Mesendoderm (in vitro differentiated cells): ENCODE data around the gene TEX14.

ENCODE experiments used
- DNase-seq: peaks from one replicate; pipeline ENCODE4 v3.0.0; 2013
- H2AK5ac ChIP-seq: 2 replicates; pipeline ENCODE4 v1.6.1; 2013; ENCODE audit warnings: low read length, inconsistent platforms
- H2BK120ac ChIP-seq: 2 replicates; pipeline ENCODE4 v1.6.1; 2013; ENCODE audit warnings: low read depth, mild to moderate bottlenecking, low read length, moderate library complexity, mixed read lengths
- H2BK15ac ChIP-seq: replicated peaks from 2 replicates; pipeline ENCODE4 v1.6.1; 2013; ENCODE audit warnings: low read depth, mild to moderate bottlenecking, moderate library complexity
- H2BK5ac ChIP-seq: 2 replicates; pipeline ENCODE4 v1.6.1; 2013; ENCODE audit warnings: low read length, inconsistent platforms
- H3K18ac ChIP-seq: 2 replicates; pipeline ENCODE4 v1.6.1; 2013; ENCODE audit warnings: mild to moderate bottlenecking, low read length, mixed read lengths
- H3K23ac ChIP-seq: one replicate; pipeline ENCODE4 v1.6.1; 2013; ENCODE audit warnings: low read length
- H3K27ac ChIP-seq: 2 replicates; pipeline ENCODE4 v1.5.1; 2013; ENCODE audit warnings: low read depth, mild to moderate bottlenecking, inconsistent platforms, low read length, moderate library complexity
- H3K27me3 ChIP-seq: 2 replicates; pipeline ENCODE4 v1.6.1; 2013; ENCODE audit warnings: low read length, control low read depth, mild to moderate bottlenecking, inconsistent platforms; ENCODE audit not compliant: insufficient read depth, poor library complexity
- H3K36me3 ChIP-seq: 2 replicates; pipeline ENCODE4 v1.6.1; 2013; ENCODE audit warnings: low read length, inconsistent platforms; ENCODE audit not compliant: control insufficient read depth, insufficient read depth
- H3K4ac ChIP-seq: one replicate; pipeline ENCODE4 v1.6.1; 2013; ENCODE audit warnings: low read depth, mild to moderate bottlenecking, low read length, moderate library complexity
- H3K4me1 ChIP-seq: 2 replicates; pipeline ENCODE4 v1.6.1; 2013; ENCODE audit warnings: low read depth, low read length, inconsistent platforms; ENCODE audit not compliant: control insufficient read depth
- H3K4me2 ChIP-seq: 2 replicates; pipeline ENCODE4 v1.6.1; 2013; ENCODE audit warnings: low read length
- H3K4me3 ChIP-seq: 2 replicates; pipeline ENCODE4 v1.5.1; 2013; ENCODE audit warnings: mild to moderate bottlenecking, low read length
- H3K56ac ChIP-seq: one replicate; pipeline ENCODE4 v1.6.1; 2013; ENCODE audit warnings: low read length
- H3K79me1 ChIP-seq: 2 replicates; pipeline ENCODE4 v1.6.1; 2013; ENCODE audit warnings: low read length, inconsistent platforms
- H3K79me2 ChIP-seq: 2 replicates; pipeline ENCODE4 v1.6.1; 2013; ENCODE audit warnings: mild to moderate bottlenecking, low read length; ENCODE audit not compliant: control insufficient read depth, insufficient read depth
- H3K9ac ChIP-seq: 2 replicates; pipeline ENCODE4 v1.6.1; 2013; ENCODE audit warnings: low read length, inconsistent platforms
- H4K5ac ChIP-seq: one replicate; pipeline ENCODE4 v1.6.1; 2013; ENCODE audit warnings: low read length
- H4K8ac ChIP-seq: one replicate; pipeline ENCODE4 v1.6.1; 2013; ENCODE audit warnings: low read depth, mild to moderate bottlenecking, control low read depth, low read length, moderate library complexity
- WGBS: extraction: QIAGEN DNeasy Blood & Tissue Kit; methylation state at CpG from one replicate; pipeline ENCODE4 v1.1.7; 2013; ENCODE audit warnings: low lambda C conversion rate, missing lambda C conversion rate; ENCODE audit not compliant: insufficient coverage; ENCODE audit errors: extremely low coverage; 5-methylcytosine and 5-hydroxymethylcytosine counted together

Gene TEX14

GRCh38 chr17:58605470-58605869, 86.4 kb downstream of the TEX14 start:
- no peaks in the 10 kb centered on the region for H3K79me1 ChIP-seq
- no peak overlapping the region for H3K4me2 ChIP-seq
- H3K27me3 ChIP-seq, result no peaks in the 10 kb centered on the region
- no peak overlapping the region for H3K23ac ChIP-seq
- H3K36me3 ChIP-seq, result no peaks in the 10 kb centered on the region
- DNase-seq, result no peak
- H4K5ac ChIP-seq, result no peak overlapping the region
- H2AK5ac ChIP-seq, result no peak overlapping the region
- no peak overlapping the region for H3K4me3 ChIP-seq
- no peak overlapping the region for H3K56ac ChIP-seq
- H3K79me2 ChIP-seq, result no peaks in the 10 kb centered on the region
- no CpG with 5 or more reads among the region's 1 CpG for WGBS
- H2BK120ac ChIP-seq, result no peak overlapping the region
- no peak overlapping the region for H3K27ac ChIP-seq
- no peak overlapping the region for H3K9ac ChIP-seq
- H3K4me1 ChIP-seq, result no peaks in the 10 kb centered on the region
- H3K4ac ChIP-seq, result no peak overlapping the region
- H2BK15ac ChIP-seq, result no peak overlapping the region
- H3K18ac ChIP-seq, result no peak overlapping the region
- H4K8ac ChIP-seq, result no peak overlapping the region
- no peak overlapping the region for H2BK5ac ChIP-seq

DNA sequence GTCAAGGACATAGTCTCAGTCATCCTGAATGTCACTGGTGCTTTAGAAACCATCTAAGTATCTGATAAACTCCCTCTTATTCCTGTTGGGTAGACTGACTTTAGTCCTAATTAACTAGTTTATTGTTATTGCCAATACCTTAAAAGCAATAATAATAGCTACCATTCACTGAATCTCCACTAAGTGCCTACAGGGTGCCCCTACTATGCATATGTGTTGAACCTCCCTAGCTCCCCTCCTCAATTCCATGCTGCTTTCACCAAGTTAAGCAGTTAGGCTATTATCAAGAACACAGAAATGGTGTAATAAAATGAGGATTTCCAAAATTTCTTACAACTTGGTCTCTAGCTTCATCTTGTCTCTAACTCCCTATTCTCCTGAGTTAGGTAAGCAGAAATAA, 89.9 kb downstream of the TEX14 start:
- no peak overlapping the region for H3K4me2 ChIP-seq
- H3K79me1 ChIP-seq, result no peaks in the 10 kb centered on the region

DNA sequence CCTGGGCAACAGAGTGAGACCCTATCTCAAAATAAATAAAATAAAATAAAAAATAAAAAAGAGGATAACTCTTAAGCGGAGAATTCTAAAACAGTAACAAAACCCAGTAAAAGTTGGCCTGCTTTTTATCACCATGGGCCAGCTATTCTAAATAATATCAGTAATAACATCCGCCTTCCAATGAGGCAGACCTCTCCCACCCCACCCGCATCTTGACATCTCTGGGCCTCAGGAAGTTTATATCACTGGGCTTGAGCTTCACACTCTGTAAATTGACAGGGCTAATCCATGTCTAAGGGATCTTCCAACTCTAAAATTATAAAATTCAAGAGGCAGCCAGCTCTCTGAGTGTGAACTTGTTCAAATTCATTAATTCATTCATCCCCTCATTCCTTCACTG, 94.5 kb downstream of the TEX14 start:
- Histone ChIP-seq H3K4ac (no peak overlapping the region), H3K4me2 (no peak overlapping the region), H4K5ac (no peak overlapping the region), H3K79me1 (no peaks in the 10 kb centered on the region), H3K27me3 (no peaks in the 10 kb centered on the region), H3K4me3 (no peak overlapping the region), H3K18ac (no peak overlapping the region), H3K27ac (no peak overlapping the region), H3K23ac (no peak overlapping the region), H4K8ac (no peak overlapping the region), H2BK120ac (no peak overlapping the region), H3K4me1 (no peaks in the 10 kb centered on the region), H2BK15ac (no peak overlapping the region), H3K56ac (no peak overlapping the region), H3K9ac (no peak overlapping the region), H3K36me3 (no peaks in the 10 kb centered on the region), H2AK5ac (no peak overlapping the region), H2BK5ac (no peak overlapping the region), H3K79me2 (no peaks in the 10 kb centered on the region)
- DNase-seq, result no peak
- no CpG with 5 or more reads among the region's 3 CpGs for WGBS

More for the DNA sequence above, 89.9 kb downstream of the TEX14 start:
- H4K5ac ChIP-seq, result no peak overlapping the region
- H3K27me3 ChIP-seq, result no peaks in the 10 kb centered on the region
- no peaks in the 10 kb centered on the region for H3K79me2 ChIP-seq
- no peak overlapping the region for H3K18ac ChIP-seq
- H2BK5ac ChIP-seq, result no peak overlapping the region
- DNase-seq, result no peak
- no peaks in the 10 kb centered on the region for H3K4me1 ChIP-seq
- no peak overlapping the region for H3K27ac ChIP-seq
- H2BK15ac ChIP-seq, result no peak overlapping the region
- no peak overlapping the region for H3K4ac ChIP-seq
- H3K23ac ChIP-seq, result no peak overlapping the region
- no peak overlapping the region for H4K8ac ChIP-seq
- H3K4me3 ChIP-seq, result no peak overlapping the region
- no peak overlapping the region for H3K56ac ChIP-seq
- no peak overlapping the region for H3K9ac ChIP-seq
- H2BK120ac ChIP-seq, result no peak overlapping the region
- no peaks in the 10 kb centered on the region for H3K36me3 ChIP-seq
- no peak overlapping the region for H2AK5ac ChIP-seq

GRCh38 chr17:58595194-58595792, 96.6 kb downstream of the TEX14 start:
- Histone ChIP-seq H3K23ac (no peak overlapping the region), H2BK5ac (no peak overlapping the region), H3K4me2 (no peak overlapping the region), H3K27ac (no peak overlapping the region), H3K36me3 (no peaks in the 10 kb centered on the region), H3K4ac (no peak overlapping the region), H4K8ac (no peak overlapping the region), H2AK5ac (no peak overlapping the region), H3K4me3 (no peak overlapping the region), H2BK120ac (no peak overlapping the region), H3K56ac (no peak overlapping the region), H3K9ac (no peak overlapping the region), H3K79me1 (no peaks in the 10 kb centered on the region), H3K27me3 (no peaks in the 10 kb centered on the region), H2BK15ac (no peak overlapping the region), H3K18ac (no peak overlapping the region), H3K4me1 (no peaks in the 10 kb centered on the region), H4K5ac (no peak overlapping the region), H3K79me2 (no peaks in the 10 kb centered on the region)
- WGBS, result no CpG with 5 or more reads among the region's 5 CpGs
- peak; percentile 48 for DNase-seq

DNA sequence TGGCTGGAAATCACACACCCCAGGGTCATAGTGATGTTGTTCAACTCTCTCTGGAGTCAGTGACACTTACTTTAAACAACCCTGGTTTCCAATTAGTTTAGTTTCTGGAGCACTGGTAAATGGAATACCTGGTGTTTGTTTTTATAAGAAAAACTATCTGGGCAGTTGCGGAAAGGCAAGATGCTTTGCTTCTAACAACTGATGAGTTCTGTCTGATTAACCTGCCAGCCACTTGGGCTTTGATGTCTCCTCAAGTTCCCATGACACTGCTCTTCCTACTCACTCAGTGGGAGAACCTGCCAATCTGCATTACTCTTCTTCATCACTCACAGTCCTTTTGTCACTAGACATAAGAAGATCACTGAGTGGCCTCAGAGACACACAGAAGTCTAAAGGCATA, 98.7 kb downstream of the TEX14 start:
- H4K5ac ChIP-seq, result no peak overlapping the region
- no peaks in the 10 kb centered on the region for H3K79me2 ChIP-seq
- no peak overlapping the region for H2BK120ac ChIP-seq
- H3K4me2 ChIP-seq, result no peak overlapping the region
- DNase-seq, result no peak
- no peak overlapping the region for H3K9ac ChIP-seq
- no peak overlapping the region for H3K23ac ChIP-seq
- H3K79me1 ChIP-seq, result no peaks in the 10 kb centered on the region
- H4K8ac ChIP-seq, result no peak overlapping the region
- no peak overlapping the region for H3K4me3 ChIP-seq
- H3K36me3 ChIP-seq, result no peaks in the 10 kb centered on the region
- H3K4me1 ChIP-seq, result no peaks in the 10 kb centered on the region
- no peak overlapping the region for H3K56ac ChIP-seq
- no peak overlapping the region for H2BK15ac ChIP-seq
- H2BK5ac ChIP-seq, result no peak overlapping the region
- no CpG with 5 or more reads among the region's 1 CpG for WGBS
- H2AK5ac ChIP-seq, result no peak overlapping the region
- H3K27me3 ChIP-seq, result no peaks in the 10 kb centered on the region
- H3K18ac ChIP-seq, result no peak overlapping the region
- H3K27ac ChIP-seq, result no peak overlapping the region
- H3K4ac ChIP-seq, result no peak overlapping the region

- Histone ChIP-seq H3K56ac (no peak overlapping the region), H3K4me2 (no peak overlapping the region), H2BK120ac (no peak overlapping the region), H3K18ac (no peak overlapping the region), H3K4me1 (no peaks in the 10 kb centered on the region), H3K79me1 (no peaks in the 10 kb centered on the region), H3K36me3 (no peaks in the 10 kb centered on the region), H3K9ac (no peak overlapping the region), H3K27ac (no peak overlapping the region), H3K4ac (no peak overlapping the region), H3K4me3 (no peak overlapping the region), H4K5ac (no peak overlapping the region), H4K8ac (no peak overlapping the region), H2BK5ac (no peak overlapping the region), H3K79me2 (no peaks in the 10 kb centered on the region), H2BK15ac (no peak overlapping the region), H3K27me3 (no peaks in the 10 kb centered on the region), H2AK5ac (no peak overlapping the region), H3K23ac (no peak overlapping the region)
- DNase-seq, result no peak
- WGBS, result no CpG with 5 or more reads among the region's 6 CpGs
Measured at GRCh38 chr17:58591455-58591854, 100.4 kb downstream of the TEX14 start.
